HG03064 (cell line): ENCODE results near the gene SLC2A9.
"Not testable (repeated sequence)": the region's sequence is repeated elsewhere in the genome, so short reads cannot be mapped to it uniquely, and the experiment has no call there.

Experiments used
- ATAC-seq: cut with Tn5 transposase; IDR thresholded peaks from one replicate; pipeline ENCODE4 v1.9.1; 2021; ENCODE audit warnings: low read depth; ENCODE audit not compliant: unreplicated experiment

Gene SLC2A9

DNA sequence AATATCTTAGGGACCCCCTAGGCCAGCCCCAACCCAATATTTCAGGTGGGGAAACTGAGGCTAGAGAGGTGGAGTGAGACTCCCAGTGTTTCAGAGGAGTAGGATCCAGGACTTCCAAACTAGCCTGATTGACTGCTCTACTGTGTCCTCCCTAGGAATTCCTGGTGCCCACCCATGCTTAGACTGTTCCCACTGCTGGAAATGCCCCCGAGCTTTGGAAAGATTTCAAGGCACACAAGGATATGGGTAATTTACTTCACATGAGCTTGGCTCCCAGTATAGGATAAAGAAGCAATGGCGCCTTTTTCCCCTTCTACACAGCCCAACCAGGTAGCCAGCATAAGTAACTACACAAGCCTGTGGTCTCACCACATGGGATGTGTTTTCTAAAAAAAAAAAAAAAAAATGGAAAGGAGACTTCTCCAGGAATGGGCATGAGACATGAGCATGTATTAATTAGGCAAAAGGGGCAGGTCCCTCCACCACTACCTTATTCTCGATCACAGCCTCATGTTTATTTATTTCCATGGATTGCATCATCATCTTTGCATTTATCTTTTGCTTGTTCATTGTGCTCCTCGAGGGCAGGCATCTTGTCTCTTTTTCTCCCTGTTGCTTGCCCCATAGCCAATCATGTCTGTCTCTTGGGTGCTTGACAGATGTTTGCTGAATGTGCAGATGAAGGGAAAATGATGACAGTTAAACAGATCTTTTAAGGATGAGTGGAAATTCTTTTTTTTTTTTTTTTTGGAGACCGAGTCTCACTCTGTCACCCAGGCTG, 173.1 kb downstream of the SLC2A9 start:
- ATAC-seq: no peak

- ATAC-seq: no peak
Observed at GRCh38 chr4:9845791-9846493, 175.4 kb downstream of the SLC2A9 start.

GRCh38 chr4:9841072-9841471, 180.2 kb downstream of the SLC2A9 start:
- ATAC-seq: no peak

DNA sequence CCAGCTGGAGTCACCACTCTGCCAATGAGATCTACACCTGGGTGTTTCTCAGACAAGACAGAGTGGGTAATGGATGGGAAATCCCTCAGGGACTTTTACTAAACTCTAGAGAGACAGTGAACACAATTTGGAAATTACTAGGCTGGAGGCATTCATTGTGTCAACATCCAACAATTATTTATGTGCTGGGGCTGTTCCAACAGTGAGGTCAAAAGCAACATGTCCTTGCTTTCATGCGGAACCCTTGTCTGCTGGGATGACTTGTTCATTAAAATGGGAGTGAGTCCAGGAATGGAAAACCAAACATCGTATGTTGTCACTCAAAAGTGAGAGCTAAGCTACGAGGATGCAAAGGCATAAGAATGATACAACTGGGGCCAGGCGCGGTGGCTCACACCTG, 185.9 kb downstream of the SLC2A9 start:
- ATAC-seq: no peak

GRCh38 chr4:9833421-9833820, 187.9 kb downstream of the SLC2A9 start:
- no peak for ATAC-seq

DNA sequence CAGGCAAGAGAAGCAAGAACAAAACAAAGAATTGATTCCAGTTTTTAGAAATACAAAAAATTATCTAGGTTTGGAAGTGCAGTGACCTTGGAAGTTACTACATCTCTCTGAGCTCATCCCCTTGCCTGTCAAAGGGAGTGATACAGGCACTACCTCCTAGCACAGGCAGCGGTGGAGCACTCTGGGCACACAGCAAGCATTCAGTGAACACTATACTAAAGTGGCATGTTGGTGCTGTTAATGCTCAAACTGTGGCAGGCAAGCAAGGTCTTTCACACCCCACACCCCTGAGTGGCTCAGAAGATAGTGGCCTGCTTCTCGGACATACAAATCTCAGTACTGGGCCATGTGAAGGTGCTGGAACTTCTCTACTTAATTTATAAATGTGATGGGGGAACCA, 188.7 kb downstream of the SLC2A9 start:
- no peak for ATAC-seq

DNA sequence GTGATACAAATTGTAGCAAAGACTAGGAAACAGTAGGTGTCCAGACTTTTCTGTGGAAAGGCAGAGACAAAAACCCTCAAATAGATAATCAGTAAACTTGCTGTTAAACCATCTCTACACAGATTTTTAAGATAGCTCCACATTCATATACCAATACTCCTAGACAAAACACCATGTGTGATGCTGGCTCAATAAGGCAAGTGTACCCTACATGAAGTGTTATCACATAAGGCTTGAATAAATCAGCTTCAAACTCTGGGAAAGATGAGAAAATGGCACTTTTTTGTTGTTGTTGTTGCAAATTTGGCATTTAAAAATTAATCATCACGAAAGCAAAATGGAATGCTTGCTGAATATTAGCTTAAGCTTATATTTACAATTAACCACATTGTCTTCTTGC, 194.7 kb downstream of the SLC2A9 start:
- no peak for ATAC-seq

DNA sequence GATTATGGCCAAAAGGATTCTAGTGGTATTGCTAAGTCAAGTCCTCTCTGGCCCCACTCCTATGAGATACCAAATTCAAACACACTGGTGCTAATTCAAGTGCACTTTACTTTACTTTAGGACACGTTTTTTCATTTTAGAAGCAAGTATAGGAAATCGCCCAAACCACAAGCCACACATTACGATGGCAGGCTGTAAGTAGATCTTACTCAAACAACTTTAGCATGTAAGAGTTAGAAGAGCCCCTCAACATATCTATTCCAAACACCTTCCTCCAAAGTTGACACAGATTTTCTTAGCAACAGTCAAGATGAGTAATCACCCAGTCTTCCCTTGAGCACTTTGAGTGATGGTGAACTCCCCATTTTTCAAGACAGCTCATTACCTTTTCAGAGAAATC, 196.2 kb downstream of the SLC2A9 start:
- ATAC-seq: no peak

GRCh38 chr4:9820343-9820742, 201.0 kb downstream of the SLC2A9 start:
- no peak for ATAC-seq

- no peak for ATAC-seq
Observed at GRCh38 chr4:9816285-9816684, 205.0 kb downstream of the SLC2A9 start.

DNA sequence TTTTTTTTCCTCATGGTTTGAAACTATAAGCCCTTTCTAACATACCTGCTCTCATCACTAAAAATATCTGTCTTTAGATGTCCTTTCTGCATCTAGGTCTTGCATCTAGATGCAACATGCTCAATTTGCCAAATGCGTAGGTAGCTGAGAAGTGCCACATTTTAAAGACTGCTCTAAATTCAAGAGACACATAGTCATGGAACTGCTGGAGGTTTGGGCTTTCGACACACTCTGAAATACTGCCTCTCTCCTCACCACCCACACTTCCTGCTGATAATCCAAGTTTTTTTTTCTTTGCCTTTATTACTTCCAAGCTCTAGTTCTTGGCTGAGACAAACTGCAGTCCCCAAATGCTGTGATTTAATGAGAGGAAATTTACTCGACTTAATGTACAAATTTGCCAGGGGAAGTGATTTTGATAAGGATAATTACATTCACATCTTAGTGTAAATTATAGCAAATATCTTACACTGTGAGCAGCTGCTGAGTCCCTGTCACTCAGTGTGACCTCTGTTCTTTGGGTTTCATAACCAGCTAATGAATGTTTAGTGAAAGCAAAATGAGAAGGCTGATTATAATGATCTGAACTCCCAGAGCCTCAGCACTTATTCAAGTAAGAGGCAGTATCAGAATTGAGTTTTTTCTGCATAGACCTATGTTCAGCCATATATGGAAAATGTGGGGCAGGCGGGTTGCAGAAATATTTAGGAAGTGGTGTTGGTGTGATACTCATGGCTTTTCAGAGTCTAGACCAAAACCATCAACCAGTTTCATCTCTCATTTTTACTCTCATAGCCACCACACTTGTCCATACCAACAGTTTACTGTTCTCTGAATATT, 208.6 kb downstream of the SLC2A9 start:
- ATAC-seq: peak; percentile 89

- ATAC-seq: no peak
Observed at GRCh38 chr4:9811806-9812205, 209.5 kb downstream of the SLC2A9 start.

DNA sequence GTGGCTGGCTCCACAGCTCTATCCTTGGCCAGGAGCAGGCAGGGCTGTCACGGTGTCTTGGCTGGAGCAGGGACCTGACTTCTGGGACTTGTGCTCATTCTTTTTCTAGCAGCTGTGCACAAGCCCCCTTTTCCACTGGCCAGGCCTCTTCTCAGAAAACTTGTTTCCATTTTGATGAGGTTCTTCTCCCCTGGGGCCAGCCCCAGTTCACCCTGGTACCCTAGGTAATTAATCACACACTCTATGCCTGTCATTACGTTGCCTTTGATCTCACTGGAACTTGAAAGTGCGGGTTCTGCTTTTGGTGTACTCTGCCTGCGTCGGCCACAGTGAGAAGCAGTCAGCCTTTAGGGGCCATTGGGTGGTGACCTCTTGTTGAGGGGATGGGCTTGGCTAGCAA, 213.2 kb downstream of the SLC2A9 start:
- ATAC-seq: no peak

DNA sequence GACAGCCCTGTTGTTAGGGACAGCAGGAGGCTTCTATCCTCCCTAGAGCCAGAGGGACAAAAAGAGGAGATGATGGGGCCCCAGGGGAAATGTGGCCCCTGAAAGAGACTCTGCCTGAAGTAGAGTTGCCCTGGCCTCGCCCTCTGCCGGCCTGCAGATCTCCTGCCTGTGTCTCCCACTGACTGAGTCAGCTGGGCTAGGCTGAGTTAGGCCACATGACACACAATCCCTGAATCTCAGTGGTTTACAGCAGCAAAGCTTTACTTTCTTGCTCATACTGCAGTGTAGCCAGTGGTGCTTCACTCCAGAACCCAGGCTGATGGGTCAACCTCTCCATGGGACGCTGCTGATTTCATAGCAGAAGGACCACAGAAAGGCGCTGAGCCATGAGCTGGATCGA, 216.4 kb downstream of the SLC2A9 start:
- no peak for ATAC-seq

DNA sequence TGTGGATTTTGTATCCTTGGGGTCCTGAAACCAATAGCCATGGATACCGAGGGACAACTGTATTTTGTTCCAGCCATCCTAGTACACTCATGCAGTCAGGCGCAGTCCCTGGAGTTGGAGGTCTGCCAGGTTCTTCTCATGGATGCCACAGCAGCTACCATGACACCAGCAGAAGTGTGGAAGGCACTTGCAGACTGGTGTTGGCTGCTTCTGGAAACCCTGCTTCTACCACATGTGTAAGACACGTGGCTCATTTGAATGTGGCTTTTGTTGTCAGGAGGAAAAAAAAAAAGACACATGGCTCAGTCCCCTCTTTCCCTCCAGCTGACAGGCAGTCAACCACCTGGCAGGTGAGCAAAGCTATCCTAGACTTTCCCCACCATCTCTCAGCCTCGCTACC, 220.4 kb downstream of the SLC2A9 start:
- ATAC-seq: no peak

- ATAC-seq: not testable (repeated sequence)
Observed at GRCh38 chr4:9796641-9797040, 224.7 kb downstream of the SLC2A9 start.

GRCh38 chr4:9792381-9792780, 228.9 kb downstream of the SLC2A9 start:
- ATAC-seq: no peak

DNA sequence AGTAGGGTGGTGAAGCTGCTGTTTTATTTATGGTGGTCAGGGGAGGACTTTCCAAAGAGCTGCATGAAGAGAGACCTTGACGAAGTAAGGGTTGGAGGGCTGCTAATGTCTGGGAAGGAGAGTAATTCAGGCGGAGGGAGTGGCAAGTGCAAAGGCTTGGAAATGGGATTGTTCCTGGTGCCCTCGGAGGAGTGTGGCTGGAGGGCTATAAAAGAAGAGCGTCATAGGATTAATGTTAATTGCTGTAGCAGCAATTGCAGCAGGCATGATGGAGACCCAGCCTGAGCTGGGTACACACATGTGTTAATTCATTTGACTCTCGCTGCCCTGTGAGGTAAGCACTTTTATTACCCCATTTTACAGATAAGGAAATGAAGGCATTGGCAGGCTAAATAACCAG, 235.4 kb downstream of the SLC2A9 start:
- ATAC-seq: not testable (repeated sequence)

DNA sequence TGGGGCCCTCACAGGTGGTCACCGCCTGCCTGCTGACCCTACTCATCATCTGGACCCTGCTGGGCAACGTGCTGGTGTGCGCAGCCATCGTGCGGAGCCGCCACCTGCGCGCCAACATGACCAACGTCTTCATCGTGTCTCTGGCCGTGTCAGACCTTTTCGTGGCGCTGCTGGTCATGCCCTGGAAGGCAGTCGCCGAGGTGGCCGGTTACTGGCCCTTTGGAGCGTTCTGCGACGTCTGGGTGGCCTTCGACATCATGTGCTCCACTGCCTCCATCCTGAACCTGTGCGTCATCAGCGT, 239.2 kb downstream of the SLC2A9 start:
- no peak for ATAC-seq

DNA sequence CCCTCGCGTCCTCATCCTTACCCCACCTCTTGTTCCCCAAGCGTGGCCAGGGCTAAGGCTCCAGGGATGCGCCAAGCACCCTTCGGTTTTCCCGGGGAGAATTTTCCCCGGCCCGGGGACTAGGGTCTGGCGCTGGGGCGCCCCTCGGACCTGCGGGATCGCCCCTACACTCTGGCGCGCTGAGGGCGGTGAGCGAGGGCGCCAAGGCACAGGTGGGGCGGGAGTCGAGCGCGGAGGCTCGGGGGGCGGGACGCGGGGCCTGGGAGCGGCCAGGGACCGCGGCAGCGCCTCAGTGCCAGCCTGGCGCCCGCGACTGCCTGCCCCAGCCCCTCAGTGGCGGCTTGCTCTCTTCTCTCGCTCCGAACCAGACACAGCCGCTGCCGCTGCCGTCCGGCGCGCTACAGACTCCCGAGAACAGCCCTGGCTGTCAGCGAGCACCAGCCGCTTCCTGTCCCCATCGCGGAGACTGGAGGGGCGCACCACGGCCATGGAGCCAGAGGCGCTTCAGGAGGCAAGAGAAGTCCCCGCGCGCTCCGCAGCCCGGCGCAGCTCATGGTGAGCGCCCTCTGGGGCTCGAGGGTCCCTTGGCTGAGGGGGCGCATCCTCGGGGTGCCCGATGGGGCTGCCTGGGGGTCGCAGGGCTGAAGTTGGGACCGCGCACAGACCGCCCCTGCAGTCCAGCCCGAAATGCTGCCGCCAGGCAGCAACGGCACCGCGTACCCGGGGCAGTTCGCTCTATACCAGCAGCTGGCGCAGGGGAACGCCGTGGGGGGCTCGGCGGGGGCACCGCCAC, 239.8 kb downstream of the SLC2A9 start, which contains the start of gene DRD5:
DRD5 (plus strand) TSS at position 292 of the 793 bp plus-strand sequence; CDS start at position 688, 396 bp downstream.
- ATAC-seq: no peak
